ENCODE data around the gene AAK1.
"Not testable (repeated sequence)": the region's sequence is repeated elsewhere in the genome, so short reads cannot be mapped to it uniquely, and the experiment has no call there.

Gene AAK1

DNA sequence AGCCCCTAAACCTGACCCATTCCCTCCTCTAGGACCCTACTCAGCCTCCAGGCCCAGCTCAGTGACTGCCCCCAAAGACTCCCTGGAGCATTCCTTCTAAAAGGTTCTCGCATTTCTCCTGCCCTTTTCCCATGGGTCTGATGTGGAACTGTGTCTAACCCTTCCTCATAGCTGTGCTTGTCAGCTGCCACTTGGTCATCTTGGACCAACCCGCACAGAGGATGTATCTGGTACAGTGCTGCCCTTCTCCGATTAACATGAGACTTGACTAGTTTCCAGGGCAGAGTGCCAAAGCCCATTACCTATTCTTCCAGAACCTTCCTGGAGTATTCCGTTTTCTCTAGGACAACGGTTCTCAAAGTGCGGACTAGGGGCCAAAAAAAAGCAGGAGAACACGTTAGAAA, 205.8 kb downstream of the AAK1 start:
- H3K4me3 Mint-ChIP-seq: peak overlapping the region; percentile 88 to 91
- H3K36me3 Mint-ChIP-seq (ENCODE audit: insufficient read depth): peaks cover 24% of the 10 kb centered on the region
- ATAC-seq (replicated peaks) (no peak), DNase-seq (no peak)
- H3K27me3 Mint-ChIP-seq: no peaks in the 10 kb centered on the region
- no peaks in the 10 kb centered on the region for H3K9me3 Mint-ChIP-seq
- H3K27ac Mint-ChIP-seq: peak overlapping the region; percentile 97
- H3K4me1 Mint-ChIP-seq (ENCODE audit: low read depth in 2 of 2): peaks cover 22 to 30% of the 10 kb centered on the region in 2 donors

- Mint-ChIP-seq H3K27ac (peak within 1 kb of the TSS; percentile 97), H3K4me1 (ENCODE audit: low read depth in 2 of 2) (peaks cover 22 to 30% of the 10 kb centered on the region in 2 donors), H3K36me3 (ENCODE audit: insufficient read depth) (peaks cover 24% of the 10 kb centered on the region), H3K9me3 (no peaks in the 10 kb centered on the region), H3K4me3 (peak within 1 kb of the TSS; percentile 88 to 91), H3K27me3 (no peaks in the 10 kb centered on the region)
- ATAC-seq (replicated peaks) (peak; percentile 84), DNase-seq (peak; percentile 84 to 88 (median 87))
Observed at GRCh38 chr2:69436938-69437750, 206.4 kb downstream of the AAK1 start, which contains the start of gene NFU1. NFU1 (minus strand) TSS chr2:69437435; CDS start chr2:69437422, 13 bp downstream.

DNA sequence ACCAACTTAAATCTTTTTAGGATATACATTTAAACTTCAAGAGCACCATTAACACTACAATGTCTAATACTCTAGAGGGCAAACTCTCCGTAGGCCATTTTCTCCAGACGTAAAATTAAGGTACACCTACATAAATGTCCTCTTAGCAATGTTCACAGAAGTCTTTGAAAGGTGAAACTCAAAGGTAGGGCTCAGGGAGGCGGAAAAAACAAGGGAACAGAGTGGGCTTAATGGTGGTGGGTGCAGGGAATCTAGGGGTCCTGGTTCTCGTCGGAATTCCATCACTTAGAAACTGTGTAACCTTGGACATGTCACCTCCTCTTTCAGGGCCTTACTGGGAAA, 207.0 kb downstream of the AAK1 start:
- ATAC-seq (replicated peaks) (no peak), DNase-seq (no peak)
- Mint-ChIP-seq H3K9me3 (no peaks in the 10 kb centered on the region), H3K36me3 (ENCODE audit: insufficient read depth) (peaks cover 24% of the 10 kb centered on the region), H3K4me3 (peak overlapping the region; percentile 88 to 91), H3K4me1 (ENCODE audit: low read depth in 2 of 2) (peaks cover 22 to 30% of the 10 kb centered on the region in 2 donors), H3K27ac (peak overlapping the region; percentile 97), H3K27me3 (no peaks in the 10 kb centered on the region)

GRCh38 chr2:69434753-69435152, 208.8 kb downstream of the AAK1 start:
- Mint-ChIP-seq H3K27me3 (no peaks in the 10 kb centered on the region), H3K4me1 (ENCODE audit: low read depth in 2 of 2) (peaks cover 22 to 30% of the 10 kb centered on the region in 2 donors), H3K4me3 (peak overlapping the region in 1 of 2 donors; percentile 3), H3K36me3 (ENCODE audit: insufficient read depth) (peaks cover 40% of the 10 kb centered on the region), H3K27ac (peak overlapping the region in 1 of 2 donors; percentile 18), H3K9me3 (no peaks in the 10 kb centered on the region)
- DNase-seq: no peak
- ATAC-seq (replicated peaks): no peak

- Mint-ChIP-seq H3K27me3 (no peaks in the 10 kb centered on the region), H3K4me1 (ENCODE audit: low read depth in 2 of 2) (peaks cover 8% of the 10 kb centered on the region in 2 donors), H3K36me3 (ENCODE audit: insufficient read depth) (peaks cover 55% of the 10 kb centered on the region), H3K27ac (peak overlapping the region in 1 of 2 donors; percentile 69), H3K4me3 (no peak overlapping the region), H3K9me3 (no peaks in the 10 kb centered on the region)
- DNase-seq: no peak
- no peak for ATAC-seq (replicated peaks)
Observed at GRCh38 chr2:69429491-69430183, 213.9 kb downstream of the AAK1 start.

DNA sequence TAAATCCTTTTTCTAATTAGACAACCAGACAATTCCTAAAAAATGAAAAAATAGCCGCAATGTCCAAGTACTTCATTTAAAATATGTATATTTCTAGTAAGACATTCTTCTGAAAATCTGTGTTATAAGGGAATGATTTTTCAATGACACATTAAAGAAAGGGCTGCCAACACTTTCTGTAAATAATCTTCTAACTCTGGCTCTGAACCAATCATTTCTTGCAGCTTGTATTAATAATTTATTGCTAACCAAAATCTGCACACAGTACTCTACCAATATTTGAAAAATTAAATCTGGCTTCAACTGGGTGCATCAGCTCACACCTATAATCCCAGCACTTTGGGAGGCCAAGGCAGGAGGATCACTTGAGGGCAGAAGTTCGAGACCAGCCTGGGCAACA, 214.6 kb downstream of the AAK1 start:
- DNase-seq (no peak), ATAC-seq (replicated peaks) (no peak)
- Mint-ChIP-seq H3K9me3 (no peaks in the 10 kb centered on the region), H3K27ac (peak overlapping the region in 1 of 2 donors; percentile 69), H3K36me3 (ENCODE audit: insufficient read depth) (peaks cover 55% of the 10 kb centered on the region), H3K27me3 (no peaks in the 10 kb centered on the region), H3K4me3 (no peak overlapping the region), H3K4me1 (ENCODE audit: low read depth in 2 of 2) (peaks cover 2 to 6% of the 10 kb centered on the region in 2 donors)

DNA sequence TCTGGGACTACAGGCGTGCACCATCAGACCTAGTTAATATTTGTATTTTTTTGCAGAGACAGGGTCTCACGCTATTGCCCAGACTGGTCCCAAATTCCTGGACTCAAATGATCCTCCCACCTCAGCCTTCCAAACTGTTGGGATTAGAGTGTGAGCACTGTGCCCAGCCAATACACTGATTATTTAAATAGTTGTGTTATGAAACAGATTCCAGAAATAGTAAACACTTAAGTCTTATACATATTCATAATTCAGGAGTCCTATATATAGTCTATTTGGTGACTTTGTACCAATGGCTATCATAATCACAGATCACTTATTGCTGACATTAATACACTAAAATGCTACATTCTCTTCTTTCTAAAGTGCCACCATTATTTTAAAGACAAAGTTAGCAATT, 219.1 kb downstream of the AAK1 start:
- DNase-seq (no peak), ATAC-seq (replicated peaks) (no peak)
- H3K27ac Mint-ChIP-seq: no peak overlapping the region
- H3K27me3 Mint-ChIP-seq: no peaks in the 10 kb centered on the region
- no peaks in the 10 kb centered on the region for H3K9me3 Mint-ChIP-seq
- no peak overlapping the region for H3K4me3 Mint-ChIP-seq
- peaks cover 3 to 4% of the 10 kb centered on the region in 2 donors for H3K4me1 Mint-ChIP-seq (ENCODE audit: low read depth in 2 of 2)
- peaks cover 54% of the 10 kb centered on the region for H3K36me3 Mint-ChIP-seq (ENCODE audit: insufficient read depth)

GRCh38 chr2:69422198-69422597, 221.3 kb downstream of the AAK1 start:
- Mint-ChIP-seq H3K9me3 (no peaks in the 10 kb centered on the region), H3K36me3 (ENCODE audit: insufficient read depth) (peaks cover 54% of the 10 kb centered on the region)

DNA sequence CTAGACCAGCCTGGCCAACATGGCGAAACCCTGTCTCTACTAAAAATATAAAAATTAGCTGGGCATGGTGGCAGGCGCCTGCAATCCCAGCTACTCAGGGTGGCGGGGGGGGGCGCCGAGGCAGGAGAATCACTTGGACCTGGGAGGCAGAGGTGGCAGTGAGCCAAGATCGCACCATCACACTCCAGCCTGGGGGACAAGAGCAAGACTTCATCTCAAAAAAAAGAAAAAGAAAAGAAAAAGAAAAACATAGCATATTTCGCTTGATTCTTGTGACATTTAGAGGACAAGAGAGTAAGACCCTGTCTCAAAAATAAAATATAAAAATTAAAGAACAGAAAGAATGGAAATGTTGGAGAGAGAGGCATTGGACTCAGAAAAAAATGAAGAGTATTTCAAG, 224.4 kb downstream of the AAK1 start:
- not testable (repeated sequence) for H3K9me3 Mint-ChIP-seq; H3K4me3 Mint-ChIP-seq; ATAC-seq (replicated peaks); H3K27me3 Mint-ChIP-seq; DNase-seq; H3K27ac Mint-ChIP-seq; H3K4me1 Mint-ChIP-seq (ENCODE audit: low read depth in 2 of 2)
- H3K36me3 Mint-ChIP-seq (ENCODE audit: insufficient read depth): peaks cover 63% of the 10 kb centered on the region

More at GRCh38 chr2:69422198-69422597, 221.3 kb downstream of the AAK1 start:
- peak overlapping the region in 1 of 2 donors; percentile 29 for H3K27ac Mint-ChIP-seq
- no peak overlapping the region for H3K4me3 Mint-ChIP-seq
- peaks cover 0 to 4% of the 10 kb centered on the region in 2 donors for H3K4me1 Mint-ChIP-seq (ENCODE audit: low read depth in 2 of 2)
- H3K27me3 Mint-ChIP-seq: no peaks in the 10 kb centered on the region
- DNase-seq (no peak), ATAC-seq (replicated peaks) (no peak)

- H3K36me3 Mint-ChIP-seq (ENCODE audit: insufficient read depth): peaks cover 79% of the 10 kb centered on the region
- no peaks in the 10 kb centered on the region for H3K27me3 Mint-ChIP-seq
- no peaks in the 10 kb centered on the region for H3K4me1 Mint-ChIP-seq (ENCODE audit: low read depth in 2 of 2)
- ATAC-seq (replicated peaks) (no peak), DNase-seq (no peak)
- no peak overlapping the region for H3K4me3 Mint-ChIP-seq
- no peak overlapping the region for H3K27ac Mint-ChIP-seq
- H3K9me3 Mint-ChIP-seq: no peaks in the 10 kb centered on the region
Observed at GRCh38 chr2:69416147-69416546, 227.4 kb downstream of the AAK1 start.

Measured in effector memory CD8-positive, alpha-beta T cell (primary cell).